GM21619 (cell line): ENCODE measurements around the gene PLEKHA7.

Experiments
- ATAC-seq: cut with Tn5 transposase; IDR thresholded peaks from one replicate; pipeline ENCODE4 v1.9.1; 2021; ENCODE audit not compliant: unreplicated experiment

The PLEKHA7 gene

DNA sequence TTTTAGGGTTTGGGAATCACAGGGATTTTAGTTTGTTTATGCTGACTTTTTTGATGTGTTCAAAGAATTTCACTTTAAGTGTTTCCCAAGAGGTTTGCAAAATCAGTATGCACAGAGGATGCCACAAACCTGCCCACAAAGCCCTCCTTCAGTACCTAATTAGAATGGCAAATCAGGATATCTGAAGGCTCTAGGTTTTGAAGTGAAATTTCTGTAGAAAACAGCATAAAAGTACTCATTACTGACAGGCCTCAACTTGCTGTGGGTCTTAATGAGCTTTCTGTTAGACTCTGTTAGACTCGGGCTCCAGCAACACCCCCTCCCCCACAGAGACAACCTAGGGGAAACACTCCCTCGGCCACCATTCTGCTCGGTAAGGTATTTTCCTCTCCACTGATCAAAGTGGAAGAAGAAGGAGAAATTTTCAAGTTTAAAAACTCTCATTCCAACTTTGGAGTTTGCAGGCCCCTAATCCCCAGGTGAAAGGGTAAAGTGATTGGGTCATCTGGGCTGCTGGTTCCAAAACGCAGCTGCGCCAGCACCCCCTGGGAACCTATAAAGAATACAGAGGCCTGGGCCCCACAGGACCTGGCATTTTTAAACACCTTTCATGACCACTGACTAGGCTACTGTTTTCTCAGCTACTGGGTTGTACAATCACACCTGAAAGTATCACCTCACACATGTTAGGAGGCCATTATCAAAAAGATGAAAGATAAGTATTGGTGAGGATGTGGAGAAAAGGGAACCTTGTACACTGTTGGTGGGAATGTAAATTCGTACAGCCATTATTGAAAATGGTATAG lies 67.5 kb downstream of the PLEKHA7 start:
- ATAC-seq, result peak; percentile 63

DNA sequence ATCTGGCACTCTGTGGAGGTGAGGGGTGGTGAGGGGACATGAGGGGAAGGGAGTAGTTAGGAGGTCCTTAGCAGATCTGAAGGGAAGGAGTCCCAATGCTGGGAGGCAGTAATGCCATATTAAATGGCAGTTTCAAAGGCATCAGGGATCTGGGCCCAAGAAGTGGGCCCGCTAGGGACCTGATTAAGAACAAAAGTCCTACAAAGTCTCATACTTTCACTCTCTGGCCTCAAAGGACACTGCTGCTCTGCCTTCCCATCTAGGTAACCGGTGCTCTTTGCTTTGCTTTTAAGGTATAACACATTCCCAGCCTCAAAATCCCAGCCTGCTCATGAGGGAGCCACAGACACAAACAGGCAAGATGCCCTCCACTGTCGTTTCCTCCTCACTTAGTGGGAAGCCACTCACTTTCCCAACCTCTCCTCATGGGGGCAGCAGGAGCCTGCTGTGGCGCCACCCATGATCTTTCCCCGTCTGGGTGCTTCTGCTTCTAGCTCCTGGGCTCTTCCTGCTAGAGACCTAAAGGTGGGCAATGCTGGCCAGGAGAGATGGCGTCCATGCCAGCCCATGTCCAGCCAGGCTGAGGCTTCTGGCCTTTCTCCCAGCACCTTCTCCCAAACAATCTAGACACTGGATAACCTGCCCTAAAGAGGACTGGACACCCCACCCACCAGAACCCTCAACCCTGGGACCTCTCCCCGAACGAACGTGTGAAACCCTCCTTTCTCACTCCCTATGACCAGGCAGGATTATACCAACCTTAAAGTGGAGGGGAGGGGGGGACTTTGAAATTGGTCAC lies 68.3 kb downstream of the PLEKHA7 start:
- peak; percentile 72 for ATAC-seq

DNA sequence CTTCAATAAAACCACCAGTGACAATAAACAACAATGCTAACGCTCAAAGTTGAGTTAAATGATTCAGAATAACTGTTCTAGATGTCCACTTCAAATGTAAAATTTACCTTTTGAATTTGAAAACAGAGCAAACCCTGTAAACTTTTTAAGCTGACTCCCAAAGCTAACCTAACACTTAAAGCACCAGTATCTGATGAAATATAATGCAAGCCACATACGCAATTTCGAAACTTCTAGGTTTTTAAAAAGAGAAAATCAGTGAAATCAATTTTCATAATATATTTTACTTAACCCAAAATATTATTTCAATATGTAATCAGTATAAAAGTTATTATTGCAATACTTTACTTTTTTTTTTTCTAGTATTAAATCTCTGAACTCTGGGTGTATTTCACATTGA lies 71.3 kb downstream of the PLEKHA7 start:
- ATAC-seq, result no peak

DNA sequence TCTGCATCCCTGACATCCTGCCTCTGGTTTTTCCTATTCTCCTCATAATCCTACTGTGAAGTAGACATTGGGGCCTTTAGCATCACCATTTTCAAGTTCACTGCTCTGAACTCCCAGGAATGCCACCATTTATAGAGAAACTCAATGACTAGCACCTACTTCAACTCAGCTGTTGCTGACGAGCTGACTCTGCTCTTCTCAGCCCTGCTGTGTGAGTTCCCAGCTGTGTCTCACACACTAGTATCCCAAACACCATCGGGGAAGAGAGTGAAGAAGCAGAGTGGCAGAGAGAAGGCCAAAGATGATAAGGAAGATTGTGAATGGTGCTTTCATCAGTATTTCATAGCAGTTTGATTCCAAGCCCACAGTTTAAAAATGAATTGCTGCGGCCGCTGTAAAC lies 71.9 kb downstream of the PLEKHA7 start:
- no peak for ATAC-seq

DNA sequence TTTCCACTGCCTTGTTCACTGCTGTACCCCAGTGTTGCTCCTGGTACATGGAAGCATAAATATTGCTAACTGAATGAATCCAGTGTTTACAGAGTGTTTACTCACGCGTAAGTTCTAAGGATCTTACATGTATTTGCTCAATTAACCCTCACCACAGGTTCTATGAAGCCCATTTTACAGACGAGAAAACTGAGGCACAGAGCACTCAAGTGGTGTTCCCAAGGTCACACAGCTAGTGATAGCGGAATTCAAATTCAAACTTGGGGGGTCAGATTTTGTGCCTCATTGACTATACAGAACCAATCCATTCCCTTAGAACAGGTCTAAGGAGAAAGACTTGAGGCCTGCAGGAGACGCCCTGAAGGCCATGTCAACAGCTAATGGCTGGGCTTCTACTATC lies 72.3 kb downstream of the PLEKHA7 start:
- no peak for ATAC-seq

DNA sequence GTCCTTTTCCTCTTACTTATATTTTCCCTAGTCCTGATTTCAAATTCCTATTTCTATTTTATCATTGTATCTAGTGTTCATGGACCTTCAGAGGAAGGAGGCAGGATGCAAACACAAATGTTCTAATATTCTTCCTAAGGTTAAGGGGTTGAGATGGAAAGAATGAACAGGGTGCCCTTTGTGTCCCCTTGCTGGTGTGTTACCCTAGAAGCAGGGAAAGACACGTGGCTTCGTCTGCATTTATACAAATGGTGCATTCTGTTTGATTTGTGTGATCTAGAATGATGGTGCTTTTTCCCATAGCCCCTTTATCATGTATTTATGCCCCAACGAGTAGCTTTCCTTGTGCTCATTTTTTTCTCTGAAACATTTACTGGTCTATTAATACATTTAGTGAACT lies 76.2 kb downstream of the PLEKHA7 start:
- no peak for ATAC-seq

DNA sequence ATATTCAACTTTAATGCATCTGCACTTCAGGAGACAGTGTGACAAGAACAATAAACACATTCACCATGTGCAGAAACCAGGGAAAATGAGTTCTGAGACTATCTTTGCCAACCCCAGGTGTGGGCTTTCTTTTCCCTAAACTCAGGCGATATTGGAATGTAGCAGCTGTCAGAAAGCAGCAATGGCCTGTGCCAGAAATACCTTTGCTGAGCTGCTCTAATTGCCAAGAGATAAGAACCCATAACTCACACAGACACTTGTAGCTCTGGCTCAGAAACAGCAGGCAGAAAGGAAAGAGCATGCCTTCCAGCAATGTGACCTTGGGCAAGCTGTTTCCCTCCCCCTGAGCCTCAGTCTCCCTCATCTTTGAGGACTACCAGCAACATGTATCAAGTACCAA lies 77.6 kb downstream of the PLEKHA7 start:
- ATAC-seq, result no peak

DNA sequence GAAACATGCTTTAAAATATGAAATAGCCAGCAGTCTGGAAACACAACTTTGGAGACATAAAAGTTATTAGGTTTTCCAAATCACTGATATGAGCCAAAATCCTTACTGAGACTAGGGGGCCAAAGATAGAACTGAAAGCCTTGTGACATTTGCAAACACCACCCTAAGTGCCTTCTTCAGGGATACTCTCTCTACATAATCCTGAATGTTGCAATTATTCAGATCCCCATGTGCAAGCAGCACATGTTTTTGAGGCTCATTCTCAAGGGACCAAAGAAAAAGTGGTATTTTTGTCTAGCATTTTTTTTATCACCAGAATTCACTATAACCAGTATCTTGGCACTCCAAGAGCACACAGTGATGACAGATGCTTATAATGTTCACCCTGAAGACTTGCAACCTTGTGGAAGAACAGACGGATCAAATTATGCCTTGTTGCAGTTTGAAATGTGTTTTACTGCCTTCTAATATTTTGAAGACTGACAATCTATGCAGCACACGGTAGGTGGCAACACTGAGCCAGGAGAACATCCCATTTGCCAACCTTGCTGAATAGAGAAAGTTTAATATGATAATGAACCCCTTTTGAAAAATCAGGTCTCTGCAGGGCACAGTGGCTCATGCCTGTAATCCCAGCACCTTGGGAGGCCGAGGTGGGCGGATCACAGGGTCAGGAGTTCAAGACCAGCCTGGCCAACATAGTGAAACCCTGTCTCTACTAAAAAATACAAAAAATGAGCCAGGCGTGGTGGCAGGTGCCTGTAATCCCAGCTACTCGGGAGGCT lies 78.5 kb downstream of the PLEKHA7 start:
- peak; percentile 61 for ATAC-seq

DNA sequence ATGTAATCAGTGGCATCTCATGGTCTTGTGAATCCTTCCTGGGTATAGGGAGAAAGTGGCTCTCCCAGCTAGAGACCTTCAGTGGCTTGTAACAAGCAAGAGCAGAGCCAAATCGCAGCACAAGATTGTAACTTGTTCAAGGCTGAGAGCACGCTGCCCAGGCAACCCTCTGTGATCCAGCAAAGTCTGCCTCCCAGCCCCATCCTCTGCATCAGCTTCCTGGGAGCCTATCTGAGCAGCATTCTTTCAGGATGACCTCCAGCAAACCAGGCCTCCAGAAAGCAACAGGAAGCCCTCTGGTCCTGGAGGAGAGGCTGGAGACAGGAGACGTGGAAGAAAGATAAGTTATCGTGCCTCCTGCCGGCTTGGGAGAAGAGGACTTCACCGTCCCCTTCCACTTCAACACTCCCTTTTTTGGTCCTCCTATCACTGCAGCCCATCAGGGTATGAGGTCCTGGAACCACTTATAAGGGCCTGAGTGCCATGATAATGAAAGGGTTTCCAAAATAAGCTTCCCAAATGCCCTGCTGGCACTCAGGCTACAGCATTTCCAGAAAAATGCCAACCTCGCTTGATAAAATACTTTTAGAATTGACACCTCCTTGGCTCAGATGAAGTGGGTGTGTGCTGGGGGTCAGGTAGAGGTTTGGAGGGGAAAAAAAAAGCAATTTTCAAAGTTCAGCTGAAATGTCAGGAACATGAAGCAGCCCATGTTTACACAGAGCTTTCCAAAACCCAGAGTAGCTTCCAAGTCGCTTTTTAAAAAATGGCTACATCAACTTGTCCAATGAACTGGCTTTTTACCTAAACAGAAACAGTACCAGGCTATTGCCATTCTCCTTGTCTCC lies 80.2 kb downstream of the PLEKHA7 start:
- no peak for ATAC-seq

DNA sequence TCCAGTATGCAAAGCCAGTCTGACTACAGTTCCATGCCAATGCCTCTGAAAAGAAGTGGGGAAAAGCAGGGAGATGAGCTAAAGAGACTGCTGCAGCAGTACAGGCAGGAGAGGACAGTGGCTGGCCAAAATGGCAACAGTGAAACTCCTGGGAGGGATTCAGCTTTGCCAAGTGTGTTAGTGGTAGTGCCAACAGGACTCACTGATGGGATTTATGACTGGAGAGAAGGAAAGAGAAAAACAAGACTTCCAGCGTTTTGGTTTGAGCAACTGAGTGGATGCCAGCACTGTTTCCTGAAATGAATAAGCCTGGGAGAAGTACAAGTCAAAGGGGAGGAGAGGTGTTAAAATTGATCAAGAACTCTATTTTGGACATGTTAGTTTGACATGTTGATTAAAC lies 80.9 kb downstream of the PLEKHA7 start:
- ATAC-seq, result no peak

DNA sequence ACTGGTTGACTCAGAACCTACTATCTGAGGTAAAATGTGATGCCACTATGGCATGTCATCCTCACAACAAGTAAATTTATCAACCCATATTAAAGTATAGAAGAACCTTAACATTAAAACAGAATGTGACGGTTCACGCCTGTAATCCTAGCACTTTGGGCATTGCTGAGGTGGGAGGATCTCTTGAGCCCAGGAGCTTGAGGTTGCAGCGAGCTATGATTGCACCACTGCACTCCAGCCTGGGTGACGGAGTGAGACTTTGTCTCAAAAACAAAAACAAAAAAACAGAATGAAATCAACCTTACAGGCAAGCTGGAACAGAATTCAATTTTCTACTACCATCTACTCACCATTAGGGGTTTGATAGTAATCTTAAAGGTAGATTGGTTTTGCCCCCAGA lies 86.2 kb downstream of the PLEKHA7 start:
- ATAC-seq, result no peak

DNA sequence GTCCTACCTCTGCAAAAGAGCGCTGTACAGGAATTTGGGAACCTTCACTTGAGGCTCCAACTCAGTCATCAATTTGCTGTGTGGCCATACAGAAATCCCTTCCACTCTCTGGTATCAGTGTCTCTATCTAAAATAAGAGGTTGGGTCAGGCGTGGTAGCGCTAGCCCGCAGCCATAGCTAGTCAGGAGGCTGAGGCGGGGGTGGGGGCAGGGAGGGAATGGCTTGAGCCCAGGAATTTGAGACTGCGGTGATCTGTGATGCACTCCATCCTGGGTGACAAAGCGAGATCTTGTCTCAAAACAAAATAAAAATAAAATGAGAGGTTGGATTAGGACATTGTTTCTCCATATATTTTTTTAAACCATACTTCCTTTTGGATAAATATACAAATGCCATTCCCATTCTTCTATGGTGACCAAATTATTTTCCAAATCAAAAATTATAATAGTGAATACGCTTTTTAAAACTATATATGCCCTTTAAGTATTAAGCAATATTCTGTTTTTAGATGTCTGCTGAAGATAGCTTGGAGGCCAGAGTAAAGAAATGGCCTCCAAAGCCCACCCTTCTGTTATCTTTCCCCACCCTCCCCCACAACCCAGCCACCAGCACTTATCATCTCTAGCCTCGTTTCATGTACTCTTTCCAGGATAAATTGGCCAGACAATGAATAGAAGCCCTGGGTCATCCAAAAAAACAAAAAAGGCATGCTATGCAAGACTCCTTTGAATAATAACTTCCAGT lies 87.2 kb downstream of the PLEKHA7 start:
- ATAC-seq, result no peak

DNA sequence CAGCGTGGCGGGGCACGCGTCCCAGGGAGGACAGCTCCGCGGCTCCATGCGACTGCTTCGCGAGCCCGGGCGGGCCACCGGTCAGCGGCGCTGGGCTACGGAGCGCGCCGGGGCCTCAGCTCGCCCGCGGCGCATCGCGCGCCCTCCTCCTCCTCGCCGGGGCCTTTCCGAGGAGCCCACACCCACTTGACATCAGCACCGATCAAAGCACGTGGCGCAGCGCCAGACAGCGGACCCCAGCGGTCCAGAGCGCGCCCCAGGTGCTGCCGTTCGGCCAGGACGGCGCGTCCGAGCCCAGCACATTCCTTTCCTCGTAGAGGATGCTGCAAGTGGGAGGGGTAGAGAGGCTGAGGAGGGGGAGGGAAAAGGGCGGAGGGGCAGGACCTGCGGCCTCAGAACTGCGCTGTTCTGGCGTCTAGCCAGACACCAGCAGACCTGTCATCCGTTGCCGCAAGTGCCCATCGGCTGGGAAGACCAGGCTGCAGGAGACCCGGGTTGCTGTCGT lies 88.6 kb downstream of the PLEKHA7 start:
- no peak for ATAC-seq

DNA sequence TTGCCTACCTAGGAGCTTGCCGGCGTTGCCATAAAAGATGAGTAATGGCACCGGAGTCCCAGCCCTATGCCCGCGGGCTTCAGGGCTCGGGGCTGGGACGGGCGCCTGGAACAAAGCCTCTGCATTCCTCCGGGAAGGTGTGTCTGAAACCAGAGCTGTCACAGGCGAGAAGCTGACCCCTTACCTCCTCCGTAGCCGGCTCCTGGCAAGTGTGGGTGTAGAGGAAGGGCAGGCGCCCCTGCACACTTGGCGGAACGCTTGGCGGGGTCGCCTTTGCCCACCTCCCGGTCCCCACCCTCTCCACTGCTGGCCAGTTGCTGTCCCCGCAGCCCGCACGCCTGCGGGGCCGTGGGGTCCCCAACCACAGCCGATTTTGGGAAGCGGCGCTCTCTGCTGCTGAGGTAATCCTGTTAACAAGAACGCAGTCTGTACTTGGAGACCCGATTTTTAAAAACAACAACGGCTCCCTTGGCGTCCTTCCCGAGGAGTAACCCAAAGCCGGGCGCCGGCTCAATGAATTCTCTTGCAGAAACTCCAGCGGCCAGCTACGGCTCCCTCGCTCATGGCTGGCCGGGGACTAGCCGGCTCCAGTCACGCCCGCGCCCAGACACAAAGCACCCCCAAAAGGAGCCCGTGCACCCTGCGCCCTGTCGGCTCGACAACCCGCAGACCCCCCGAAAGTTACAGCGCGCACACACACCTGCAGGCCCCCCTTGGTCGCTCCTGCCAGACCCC lies 89.2 kb downstream of the PLEKHA7 start:
- no peak for ATAC-seq

DNA sequence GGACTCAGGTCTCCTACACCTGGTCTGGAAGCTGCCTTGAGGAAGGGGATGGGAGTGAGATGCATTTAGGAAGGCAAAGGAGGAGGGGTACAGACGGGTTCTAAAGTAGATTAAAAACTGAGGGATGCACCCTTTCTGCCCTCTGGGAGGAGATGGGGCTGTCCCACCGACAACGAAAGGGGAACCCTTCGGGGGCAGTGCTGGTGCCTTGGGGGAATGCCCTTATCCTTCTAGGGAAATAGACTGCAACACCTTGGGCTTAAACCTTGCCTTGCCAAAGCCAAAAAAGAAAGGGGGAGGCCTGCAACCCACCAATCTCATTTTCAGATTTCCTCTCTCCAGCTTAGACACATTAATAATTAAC lies 89.8 kb downstream of the PLEKHA7 start:
- ATAC-seq, result peak; percentile 58

DNA sequence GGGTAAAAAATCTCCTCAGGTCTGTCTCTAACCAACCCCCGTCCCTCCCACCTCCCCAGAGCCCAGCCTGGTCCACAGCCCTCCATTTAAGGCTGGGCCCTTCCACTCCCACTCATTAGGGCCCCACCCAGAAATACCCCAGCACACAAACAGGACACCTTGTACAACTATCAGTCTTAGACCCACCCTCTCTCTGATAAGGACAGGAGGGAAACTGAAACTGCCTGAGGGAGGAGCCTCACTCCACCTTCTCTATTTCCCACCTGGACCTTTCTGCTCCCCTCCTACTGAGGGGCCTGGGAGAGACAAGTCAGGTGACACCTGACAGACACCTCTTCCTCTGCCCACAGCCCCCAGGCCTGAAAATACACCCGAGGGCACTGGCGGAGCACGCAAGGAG lies 90.2 kb downstream of the PLEKHA7 start:
- peak; percentile 46 for ATAC-seq

DNA sequence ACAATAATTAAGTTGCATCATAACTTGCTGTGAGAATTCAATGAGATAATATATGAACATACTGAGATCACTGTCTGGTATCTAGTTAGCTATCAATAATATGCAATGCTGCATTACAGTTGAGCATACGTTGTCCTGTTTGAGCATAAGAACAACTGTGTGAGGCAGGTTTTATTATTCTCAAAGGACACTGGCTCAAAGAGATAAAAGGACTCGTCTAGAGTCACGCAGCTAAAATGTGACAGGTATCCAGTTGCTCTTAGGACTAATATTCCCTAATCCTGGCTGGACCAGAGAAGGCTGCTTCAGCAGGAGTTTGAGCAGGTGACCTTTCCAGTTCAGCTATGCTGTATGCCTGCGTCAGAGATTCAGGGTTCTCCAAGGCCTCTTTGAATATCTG lies 92.5 kb downstream of the PLEKHA7 start:
- no peak for ATAC-seq

DNA sequence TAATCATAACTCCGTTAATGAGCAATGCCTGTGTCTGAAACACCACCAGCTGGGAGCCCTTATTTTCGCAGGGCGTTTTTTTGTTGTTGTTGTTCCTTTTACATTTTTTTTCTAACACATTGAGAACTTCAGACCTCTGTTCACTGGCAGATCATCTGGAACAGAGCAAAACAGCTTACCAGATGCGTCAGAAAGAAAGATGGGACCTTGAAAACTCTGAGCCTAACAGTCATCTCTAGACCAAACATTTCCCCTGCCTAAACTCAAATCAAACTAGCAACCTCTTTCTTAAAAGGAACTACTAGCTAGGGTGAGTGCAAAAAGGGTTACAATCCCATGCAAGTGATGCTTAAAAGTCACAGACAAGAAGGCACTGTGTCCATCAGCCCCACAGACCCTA lies 93.2 kb downstream of the PLEKHA7 start:
- ATAC-seq, result no peak

DNA sequence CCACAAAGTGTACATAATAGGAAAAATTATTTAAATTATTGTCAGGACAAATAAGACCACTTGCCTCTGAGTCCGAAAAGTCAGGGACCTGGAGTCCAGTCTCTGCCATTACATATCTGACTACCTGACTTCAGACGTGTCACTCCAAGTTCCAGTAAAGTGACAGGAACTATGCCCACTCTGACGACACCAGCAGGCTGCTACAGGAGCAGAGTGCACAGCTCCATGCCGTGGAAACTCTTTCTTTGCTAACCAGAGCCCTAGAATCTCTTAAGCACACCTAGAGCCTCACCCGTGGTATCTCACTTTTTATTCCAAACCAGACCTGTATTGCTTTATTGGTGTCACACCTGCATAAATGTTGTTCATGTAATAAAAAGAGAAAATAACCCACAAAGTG lies 93.7 kb downstream of the PLEKHA7 start:
- ATAC-seq, result no peak
